Testis (tissue), 3 donors: ENCODE measurements around the gene DPH3. TPM values are rescaled to one million over a fixed set of nuclear protein-coding genes. Genes with fewer than 3 reads are reported as not detected.

Experiments
- DNase-seq: peaks from one replicate; pipeline ENCODE4 v3.0.0-alpha.2; 2019
- H3K27ac ChIP-seq, 2 donors: fragments of 200-600 bp; sonication (generic); one replicate each; pipeline ENCODE4 v1.5.1; 2019
- H3K27me3 ChIP-seq: fragments of 200-600 bp; sonication (generic); one replicate; pipeline ENCODE4 v1.5.1; 2019
- H3K36me3 ChIP-seq: fragments of 200-600 bp; sonication (generic); one replicate; pipeline ENCODE4 v1.5.1; 2017; ENCODE audit warnings: low read depth; ENCODE audit errors: missing control alignments
- H3K4me1 ChIP-seq: fragments of 200-600 bp; sonication (generic); one replicate; pipeline ENCODE4 v1.5.1; 2019
- H3K4me3 ChIP-seq, 2 donors: fragments of 200-600 bp; sonication (generic); one replicate each; pipeline ENCODE4 v1.5.1; 2017 to 2019
- H3K9me3 ChIP-seq: fragments of 200-600 bp; sonication (generic); one replicate; pipeline ENCODE4 v1.5.1; 2017
- POLR2A ChIP-seq: fragments of 450-650 bp; IDR thresholded peaks from one replicate; pipeline ENCODE4 v1.6.1; 2017; ENCODE audit warnings: antibody characterized with exemption, mild to moderate bottlenecking, moderate library complexity
- WGBS, 2 donors: methylation state at CpG; one replicate each; pipeline ENCODE4 v1.1.5; 2018; 5-methylcytosine and 5-hydroxymethylcytosine counted together
- intact Hi-C: fragments of 100-400 bp; cut with DNase I; formaldehyde crosslinking; loops from one replicate; pipeline ENCODE4 v1.15.1; 2023; ENCODE audit warnings: low total_unique reads
- polyA plus RNA-seq: library from polyadenylated mRNA; stranded (reverse); fragments of 350-450 nt; fragmentation: Illumina TruSeq; extraction: RNeasy Lipid Tissue Mini Kit (QIAGEN cat#74804); gene quantifications from one replicate; pipeline ENCODE4 v1.2.3, GENCODE V29; 2014; ENCODE audit warnings: low read depth, low replicate concordance; ENCODE audit not compliant: insufficient read depth
- total RNA-seq, 2 donors: library from RNA; depleted of rRNA; stranded (reverse); fragments of >200 nt; gene quantifications; one replicate each; pipeline ENCODE4 v1.2.3, GENCODE V29; 2016
- TF ChIP-seq, protein P1 (sequence below), 3 experiments: fragments of 450-650 bp in 2 of 3; fragments of 200-600 bp in 1 of 3; sonication (generic) in 1 of 3; IDR thresholded peaks; one replicate each; pipeline ENCODE4 v1.5.1; 2016 to 2019; ENCODE audit warnings: antibody characterized with exemption in 3 of 3, mild to moderate bottlenecking in 2 of 3, moderate library complexity in 1 of 3

The DPH3 gene
- total and polyA plus RNA-seq, 3 donors from 2014 or later, result 14.6 to 23.6 (median 14.7) TPM

DNA sequence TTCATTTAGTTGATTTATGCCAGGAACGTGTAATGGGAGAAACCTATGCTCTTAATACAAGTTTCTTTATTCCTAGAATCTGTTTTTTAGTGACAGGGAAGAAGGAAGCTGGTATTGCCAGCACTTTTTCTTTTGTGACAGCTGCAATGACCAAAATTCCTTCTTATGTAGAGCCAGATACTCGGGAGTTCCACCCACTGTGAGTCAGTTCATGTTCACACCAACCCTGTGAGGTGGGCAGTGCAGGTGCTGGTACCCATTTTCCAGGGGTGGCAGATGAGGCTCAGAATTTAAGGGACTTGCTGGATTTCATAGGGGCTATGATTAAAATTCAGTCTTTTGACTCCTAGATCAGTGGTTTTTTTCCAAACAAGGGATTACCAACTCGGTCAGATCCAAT is 35.0 kb upstream of the DPH3 start:
- intact Hi-C loops, result no loop called here
- Histone ChIP-seq H3K4me3 (no peak overlapping the region), H3K27ac (no peak overlapping the region), H3K27me3 (no peaks in the 10 kb centered on the region), H3K36me3 (no peaks in the 10 kb centered on the region), H3K4me1 (no peaks in the 10 kb centered on the region), H3K9me3 (no peaks in the 10 kb centered on the region)
- WGBS, 2 donors, result 85 to 87% methylated on average over 3 of the region's 3 CpGs
- TF ChIP-seq, protein P1, sequence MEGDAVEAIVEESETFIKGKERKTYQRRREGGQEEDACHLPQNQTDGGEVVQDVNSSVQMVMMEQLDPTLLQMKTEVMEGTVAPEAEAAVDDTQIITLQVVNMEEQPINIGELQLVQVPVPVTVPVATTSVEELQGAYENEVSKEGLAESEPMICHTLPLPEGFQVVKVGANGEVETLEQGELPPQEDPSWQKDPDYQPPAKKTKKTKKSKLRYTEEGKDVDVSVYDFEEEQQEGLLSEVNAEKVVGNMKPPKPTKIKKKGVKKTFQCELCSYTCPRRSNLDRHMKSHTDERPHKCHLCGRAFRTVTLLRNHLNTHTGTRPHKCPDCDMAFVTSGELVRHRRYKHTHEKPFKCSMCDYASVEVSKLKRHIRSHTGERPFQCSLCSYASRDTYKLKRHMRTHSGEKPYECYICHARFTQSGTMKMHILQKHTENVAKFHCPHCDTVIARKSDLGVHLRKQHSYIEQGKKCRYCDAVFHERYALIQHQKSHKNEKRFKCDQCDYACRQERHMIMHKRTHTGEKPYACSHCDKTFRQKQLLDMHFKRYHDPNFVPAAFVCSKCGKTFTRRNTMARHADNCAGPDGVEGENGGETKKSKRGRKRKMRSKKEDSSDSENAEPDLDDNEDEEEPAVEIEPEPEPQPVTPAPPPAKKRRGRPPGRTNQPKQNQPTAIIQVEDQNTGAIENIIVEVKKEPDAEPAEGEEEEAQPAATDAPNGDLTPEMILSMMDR (IDR thresholded peaks at IDR 0.05), result no peak
- no peak for TF ChIP-seq POLR2A
- no peak for DNase-seq

- Histone ChIP-seq H3K4me3 (no peak overlapping the region), H3K27ac (no peak overlapping the region), H3K27me3 (no peaks in the 10 kb centered on the region), H3K4me1 (no peaks in the 10 kb centered on the region), H3K9me3 (no peaks in the 10 kb centered on the region), H3K36me3 (no peaks in the 10 kb centered on the region)
- TF ChIP-seq, protein P1 (IDR thresholded peaks at IDR 0.05), result no peak
- no peak for TF ChIP-seq POLR2A
- 73 to 89% methylated on average over 6 of the region's 6 CpGs for WGBS, 2 donors
- no peak for DNase-seq
- intact Hi-C loops, result no loop called here
Observed at GRCh38 chr3:16298891-16299290, 34.1 kb upstream of the DPH3 start.

DNA sequence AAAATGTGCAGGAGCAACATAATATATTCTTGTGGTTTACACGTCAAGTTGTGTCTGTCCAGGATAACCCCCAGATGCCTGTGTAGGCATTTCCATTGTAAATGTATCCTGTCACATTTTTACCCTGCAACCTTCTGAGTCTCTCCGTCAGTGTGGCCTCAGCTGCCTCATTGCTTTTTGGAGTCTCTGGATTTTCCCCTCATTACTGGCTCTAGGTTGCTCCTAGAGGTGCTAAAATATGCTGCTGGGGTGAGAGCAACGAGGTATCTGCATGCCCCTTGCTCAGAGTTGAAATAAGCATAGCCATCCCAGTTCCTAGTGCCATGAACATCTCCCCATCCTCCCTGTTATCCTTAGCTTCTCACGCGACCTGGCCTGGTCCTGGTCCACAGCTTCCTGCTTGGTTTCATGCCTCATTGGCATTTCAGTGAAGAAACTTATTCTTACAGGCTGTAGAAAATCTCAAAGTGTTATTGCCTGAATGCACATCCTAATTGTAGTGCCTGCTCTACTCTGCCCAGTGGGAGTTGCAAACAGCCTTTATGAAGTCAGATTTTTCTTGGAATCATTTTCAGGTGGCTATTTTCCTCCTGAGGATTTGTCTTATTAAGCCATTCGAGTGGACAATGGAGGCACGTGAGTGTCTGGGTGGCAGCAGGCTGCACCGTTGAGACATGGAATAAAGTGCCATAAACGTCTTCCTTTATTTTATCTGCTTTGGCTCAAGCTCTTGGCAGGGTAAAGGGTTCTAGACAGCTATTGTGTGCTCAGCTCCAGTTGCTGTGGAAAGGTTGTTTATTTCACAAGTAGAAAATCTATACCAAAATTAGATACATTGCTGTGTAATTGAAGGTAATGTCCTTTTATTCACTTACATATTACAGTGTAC is 33.5 kb upstream of the DPH3 start:
- 70 to 79% methylated on average over 9 of the region's 9 CpGs for WGBS, 2 donors
- intact Hi-C loops, result no loop called here
- no peak for DNase-seq

DNA sequence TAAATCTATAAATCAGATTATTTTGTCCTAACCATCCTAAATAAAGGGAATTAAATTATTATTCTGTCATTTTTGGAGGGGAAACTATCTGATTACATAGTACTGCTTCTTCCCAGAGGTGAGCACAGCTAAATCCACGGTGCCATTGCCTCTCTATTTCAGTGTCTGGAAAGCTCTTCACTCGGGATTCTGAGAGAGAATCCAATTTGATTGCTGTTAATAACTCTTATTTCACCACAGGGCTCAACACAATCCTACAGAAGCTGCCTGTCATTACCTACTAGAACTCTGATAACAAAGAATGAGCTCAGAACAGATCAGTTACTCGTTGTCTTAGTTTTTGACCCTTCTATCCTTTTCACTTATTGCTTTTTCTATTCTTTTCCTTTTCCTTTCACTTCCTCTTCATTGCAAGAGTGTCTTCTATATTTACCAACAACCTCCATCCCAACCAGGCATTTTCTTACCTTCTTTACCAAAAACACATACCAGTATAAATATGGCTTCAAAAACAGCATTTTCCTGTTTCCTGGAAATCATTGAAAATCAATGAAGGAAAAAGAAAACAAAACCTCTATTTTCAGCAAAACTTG is 30.7 kb upstream of the DPH3 start:
- Histone ChIP-seq H3K27ac (no peak overlapping the region), H3K36me3 (no peaks in the 10 kb centered on the region), H3K27me3 (no peaks in the 10 kb centered on the region), H3K4me3 (no peak overlapping the region), H3K9me3 (no peaks in the 10 kb centered on the region), H3K4me1 (no peaks in the 10 kb centered on the region)
- TF ChIP-seq POLR2A, result no peak
- TF ChIP-seq, protein P1 (IDR thresholded peaks at IDR 0.05), result no peak
- WGBS, 2 donors, result 87 to 93% methylated on average over 3 of the region's 3 CpGs
- intact Hi-C loops, result no loop called here
- no peak for DNase-seq

More for the DNA sequence above, 33.5 kb upstream of the DPH3 start:
- no peak overlapping the region for H3K27ac ChIP-seq
- H3K4me1 ChIP-seq, result no peaks in the 10 kb centered on the region
- no peaks in the 10 kb centered on the region for H3K27me3 ChIP-seq
- no peak for TF ChIP-seq POLR2A
- TF ChIP-seq, protein P1 (IDR thresholded peaks at IDR 0.05), result no peak
- no peak overlapping the region for H3K4me3 ChIP-seq
- H3K36me3 ChIP-seq, result no peaks in the 10 kb centered on the region
- no peaks in the 10 kb centered on the region for H3K9me3 ChIP-seq
